H9 (cell line): ENCODE data around the gene KDM4C. TPM values are rescaled to one million over a fixed set of nuclear protein-coding genes. Genes with fewer than 3 reads are reported as not detected.

Experiments used
- DNase-seq: peaks from one replicate; pipeline ENCODE4 v3.0.0-alpha.2; 2017
- H2AFZ ChIP-seq: one replicate; pipeline ENCODE4 v1.6.1; 2013; ENCODE audit warnings: mild to moderate bottlenecking, low read length, control low read depth, moderate library complexity
- H2AK5ac ChIP-seq: 2 replicates; pipeline ENCODE4 v1.6.1; 2013; ENCODE audit warnings: low read length, control low read depth, mixed read lengths; ENCODE audit not compliant: insufficient read length
- H2BK120ac ChIP-seq: one replicate; pipeline ENCODE4 v1.6.1; 2013; ENCODE audit warnings: low read depth, mild to moderate bottlenecking, low read length, control low read depth, inconsistent platforms; ENCODE audit not compliant: poor library complexity, severe bottlenecking
- H2BK12ac ChIP-seq: 2 replicates; pipeline ENCODE4 v1.6.1; 2013; ENCODE audit warnings: low read length, control low read depth, mixed read lengths, low read depth; ENCODE audit not compliant: insufficient read length
- H2BK15ac ChIP-seq: 2 replicates; pipeline ENCODE4 v1.6.1; 2013; ENCODE audit warnings: low read depth, low read length, control low read depth
- H2BK20ac ChIP-seq: one replicate; pipeline ENCODE4 v1.6.1; 2013; ENCODE audit warnings: low read depth, mild to moderate bottlenecking, low read length, control low read depth, inconsistent platforms; ENCODE audit not compliant: poor library complexity, severe bottlenecking
- H2BK5ac ChIP-seq: 2 replicates; pipeline ENCODE4 v1.6.1; 2013; ENCODE audit warnings: low read length, control low read depth, mixed read lengths; ENCODE audit not compliant: insufficient read length
- H3K14ac ChIP-seq: 2 replicates; pipeline ENCODE4 v1.6.1; 2013; ENCODE audit warnings: low read length, control low read depth; ENCODE audit not compliant: insufficient read depth
- H3K18ac ChIP-seq: 2 replicates; pipeline ENCODE4 v1.6.1; 2013; ENCODE audit warnings: low read depth, mild to moderate bottlenecking, mixed read lengths, low read length, control low read depth; ENCODE audit not compliant: insufficient read length
- H3K23ac ChIP-seq: 2 replicates; pipeline ENCODE4 v1.6.1; 2013; ENCODE audit warnings: low read length, control low read depth, mixed read lengths, low read depth; ENCODE audit not compliant: insufficient read length
- H3K23me2 ChIP-seq: 2 replicates; pipeline ENCODE4 v1.6.1; 2013; ENCODE audit warnings: low read depth, mild to moderate bottlenecking, mixed read lengths, low read length, control low read depth; ENCODE audit not compliant: insufficient read length, poor library complexity, severe bottlenecking
- H3K27ac ChIP-seq: 2 replicates; pipeline ENCODE4 v1.5.1; 2013; ENCODE audit warnings: low read length, control low read depth, mixed read lengths, low read depth; ENCODE audit not compliant: insufficient read length
- H3K27me3 ChIP-seq: 2 replicates; pipeline ENCODE4 v1.6.1; 2013; ENCODE audit warnings: low read length, control low read depth, inconsistent platforms; ENCODE audit not compliant: insufficient read depth
- H3K4ac ChIP-seq: 2 replicates; pipeline ENCODE4 v1.6.1; 2013; ENCODE audit warnings: low read depth, mild to moderate bottlenecking, control low read depth, inconsistent platforms, low read length, moderate library complexity
- H3K4me1 ChIP-seq: 2 replicates; pipeline ENCODE4 v1.6.1; 2013; ENCODE audit warnings: low read length, control low read depth, inconsistent platforms; ENCODE audit not compliant: insufficient read depth
- H3K4me2 ChIP-seq: 2 replicates; pipeline ENCODE4 v1.6.1; 2013; ENCODE audit warnings: low read length, control low read depth, mixed read lengths; ENCODE audit not compliant: insufficient read length, insufficient read depth
- H3K56ac ChIP-seq: 2 replicates; pipeline ENCODE4 v1.6.1; 2013; ENCODE audit warnings: low read depth, mild to moderate bottlenecking, mixed read lengths, low read length, control low read depth; ENCODE audit not compliant: insufficient read length
- H3K79me1 ChIP-seq: 2 replicates; pipeline ENCODE4 v1.6.1; 2013; ENCODE audit warnings: low read depth, mild to moderate bottlenecking, moderate library complexity, low read length, control low read depth, inconsistent platforms; ENCODE audit not compliant: insufficient read depth, poor library complexity, severe bottlenecking
- H3K79me2 ChIP-seq: 2 replicates; pipeline ENCODE4 v1.6.1; 2013; ENCODE audit warnings: low read length, control low read depth, inconsistent platforms; ENCODE audit not compliant: insufficient read depth
- H3K9ac ChIP-seq: 2 replicates; pipeline ENCODE4 v1.6.1; 2013; ENCODE audit warnings: low read length, control low read depth, mixed read lengths; ENCODE audit not compliant: insufficient read length; ENCODE audit errors: extremely low read depth
- H3K9me3 ChIP-seq: one replicate; pipeline ENCODE4 v1.6.1; 2013; ENCODE audit warnings: low read depth, low read length, inconsistent platforms; ENCODE audit not compliant: control insufficient read depth
- H3T11ph ChIP-seq: one replicate; pipeline ENCODE4 v1.6.1; 2013; ENCODE audit warnings: mild to moderate bottlenecking, low read length, control low read depth, inconsistent platforms
- H4K20me1 ChIP-seq: one replicate; pipeline ENCODE4 v1.6.1; 2013; ENCODE audit not compliant: control insufficient read depth, insufficient read length, insufficient read depth
- H4K5ac ChIP-seq: 2 replicates; pipeline ENCODE4 v1.6.1; 2013; ENCODE audit warnings: low read depth, mild to moderate bottlenecking, mixed read lengths, low read length, control low read depth; ENCODE audit not compliant: insufficient read length
- H4K8ac ChIP-seq: replicated peaks from 2 replicates; pipeline ENCODE4 v1.6.1; 2013; ENCODE audit warnings: low read length, control low read depth, mixed read lengths, low read depth; ENCODE audit not compliant: insufficient read length
- H4K91ac ChIP-seq: 2 replicates; pipeline ENCODE4 v1.6.1; 2013; ENCODE audit warnings: low read depth, mild to moderate bottlenecking, moderate library complexity, mixed read lengths, low read length, control low read depth; ENCODE audit not compliant: insufficient read length
- H3K27ac Mint-ChIP-seq, 3 experiments: 2 replicates in 2 of 3; 3 replicates in 1 of 3; pipeline ENCODE4 v1.8.0; 2020 to 2021; ENCODE audit warnings: mixed read lengths in 3 of 3, mild to moderate bottlenecking in 1 of 3, moderate library complexity in 1 of 3
- H3K27me3 Mint-ChIP-seq: 2 replicates; pipeline ENCODE4 v1.8.0; 2021; ENCODE audit warnings: low read depth, mild to moderate bottlenecking, moderate library complexity, mixed read lengths
- H3K36me3 Mint-ChIP-seq, 3 experiments: 2 replicates in 2 of 3; 3 replicates in 1 of 3; pipeline ENCODE4 v1.8.0; 2020 to 2021; ENCODE audit warnings: low read depth in 3 of 3, mixed read lengths in 3 of 3; ENCODE audit not compliant: insufficient read depth in 1 of 3
- H3K4me1 Mint-ChIP-seq, 2 experiments: 2 replicates each; pipeline ENCODE4 v1.8.0; 2020; ENCODE audit warnings: mixed read lengths in 2 of 2
- H3K4me3 Mint-ChIP-seq, 2 experiments: 2 replicates in 1 of 2; 3 replicates in 1 of 2; pipeline ENCODE4 v1.8.0; 2020 to 2021; ENCODE audit warnings: mild to moderate bottlenecking in 2 of 2, mixed read lengths in 2 of 2, moderate library complexity in 1 of 2
- H3K9me3 Mint-ChIP-seq, 2 experiments: 2 replicates in 1 of 2; 3 replicates in 1 of 2; pipeline ENCODE4 v1.8.0; 2020; ENCODE audit warnings: mild to moderate bottlenecking in 2 of 2, mixed read lengths in 2 of 2, moderate library complexity in 1 of 2
- CTCF ChIP-seq: fragments of 200-600 bp; sonication (generic); conservative IDR thresholded peaks from 3 replicates; pipeline ENCODE4 v1.8.0; 2021; ENCODE audit warnings: antibody characterized with exemption, mild to moderate bottlenecking
- WGBS: extraction: QIAGEN DNeasy Blood & Tissue Kit; methylation state at CpG from one replicate; pipeline ENCODE4 v1.1.7; 2013; ENCODE audit warnings: missing lambda C conversion rate, low lambda C conversion rate, mixed read lengths; ENCODE audit not compliant: insufficient read length; ENCODE audit errors: extremely low coverage; 5-methylcytosine and 5-hydroxymethylcytosine counted together
- total RNA-seq: library from RNA; stranded (reverse); gene quantifications from 2 replicates; pipeline ENCODE4 v1.2.1, GENCODE V29; 2021

KDM4C gene
- total RNA-seq, 1 experiment from 2014 or later: 24.0 TPM

- no peak overlapping the region for H2AK5ac ChIP-seq
- H3K9me3 ChIP-seq: no peaks in the 10 kb centered on the region
- no peak overlapping the region for H2BK12ac ChIP-seq
- no peaks in the 10 kb centered on the region for H3K27me3 ChIP-seq
- H2BK20ac ChIP-seq: no peak overlapping the region
- no peak overlapping the region for H3K56ac ChIP-seq
- no peak overlapping the region for H2AFZ ChIP-seq
- H3K4me2 ChIP-seq: no peak overlapping the region
- Mint-ChIP-seq H3K9me3 (no peaks in the 10 kb centered on the region), H3K4me1 (peaks cover 21 to 24% of the 10 kb centered on the region in 2 experiments), H3K27ac (0 out of 7 replicates have a peak overlapping the region, but pooled peaks of 1 of the 3 experiments have one; percentile 19), H3K27me3 (no peaks in the 10 kb centered on the region), H3K36me3 (no peaks in the 10 kb centered on the region; a peak in 1 of 7 replicates), H3K4me3 (no peak overlapping the region)
- no peak overlapping the region for H3K23ac ChIP-seq
- WGBS: no CpG with 5 or more reads among the region's 2 CpGs
- no peak overlapping the region for H3K27ac ChIP-seq
- no peaks in the 10 kb centered on the region for H3K23me2 ChIP-seq
- DNase-seq: no peak
- H3T11ph ChIP-seq: no peak overlapping the region
- peaks cover 6% of the 10 kb centered on the region for H3K4me1 ChIP-seq
- no peak overlapping the region for H2BK5ac ChIP-seq
- no peak overlapping the region for H3K4ac ChIP-seq
- H3K18ac ChIP-seq: no peak overlapping the region
- no peak overlapping the region for H3K9ac ChIP-seq
- H3K79me1 ChIP-seq: no peaks in the 10 kb centered on the region
- no peak overlapping the region for H4K8ac ChIP-seq
- H3K79me2 ChIP-seq: no peaks in the 10 kb centered on the region
- H3K14ac ChIP-seq: no peak overlapping the region
- no peaks in the 10 kb centered on the region for H4K20me1 ChIP-seq
- H2BK15ac ChIP-seq: no peak overlapping the region
- H4K5ac ChIP-seq: no peak overlapping the region
- no peak overlapping the region for H2BK120ac ChIP-seq
- no peak for TF ChIP-seq CTCF
- H4K91ac ChIP-seq: no peak overlapping the region
Observed at GRCh38 chr9:6956879-6957278, 199.1 kb downstream of the KDM4C start.
